GM19438 (cell line): ENCODE results near the gene NXPE4.

Experiments used
- ATAC-seq: cut with Tn5 transposase; IDR thresholded peaks from one replicate; pipeline ENCODE4 v1.9.1; 2021; ENCODE audit warnings: low read depth; ENCODE audit not compliant: unreplicated experiment

NXPE4 gene

DNA sequence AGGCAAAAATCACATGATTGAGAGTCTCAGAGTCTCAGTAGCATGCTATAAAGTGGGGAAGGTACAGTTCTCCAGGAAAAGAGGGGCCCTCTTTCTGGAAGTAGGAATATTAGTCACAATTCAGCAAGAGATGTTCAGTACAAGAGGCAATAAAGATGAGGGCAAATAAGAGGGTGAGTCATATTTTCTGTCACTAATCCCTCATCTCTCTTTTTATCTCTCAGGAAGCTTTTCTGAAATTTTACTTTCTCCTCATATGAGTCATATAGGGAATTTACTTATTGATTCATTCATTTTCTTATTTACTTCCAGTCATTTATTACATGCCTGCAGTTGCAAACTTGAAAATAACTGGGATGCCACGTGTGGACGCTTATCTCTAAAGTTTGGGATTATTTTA lies 32.5 kb downstream of the NXPE4 start:
- ATAC-seq, result no peak

DNA sequence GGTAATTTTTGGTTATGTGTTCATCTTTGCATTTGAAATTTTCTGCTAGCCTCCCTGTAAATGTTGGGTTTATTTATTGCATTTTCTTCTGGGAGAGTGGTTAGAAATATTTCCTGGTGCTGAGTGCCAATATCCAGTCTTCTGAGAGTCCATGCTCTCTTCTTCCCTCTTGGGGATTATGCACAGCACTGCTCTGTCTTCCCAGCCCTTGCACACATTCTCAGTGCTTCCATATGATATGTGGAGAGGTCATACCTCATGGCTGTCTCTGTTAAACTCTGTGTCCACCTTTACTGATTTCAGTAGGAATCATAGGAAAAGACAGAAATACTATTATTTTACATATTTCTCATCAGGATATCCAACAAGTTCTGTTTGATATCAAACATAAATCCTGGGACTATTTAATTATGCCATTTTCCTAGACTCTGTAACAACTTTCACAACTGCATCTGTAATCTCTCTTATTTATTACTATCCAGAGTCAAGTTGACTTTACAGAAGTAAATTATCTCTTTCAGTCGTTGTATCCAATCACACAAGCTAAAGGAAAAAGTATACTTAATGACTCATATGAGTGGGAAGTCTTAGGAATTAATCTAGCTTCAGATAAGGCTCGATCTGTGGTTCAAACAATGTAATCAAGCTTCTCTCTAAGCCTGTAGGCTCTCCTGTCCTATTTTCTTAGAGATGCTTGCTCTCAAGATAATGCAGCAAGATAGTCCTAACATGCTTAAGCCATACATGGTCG lies 33.2 kb downstream of the NXPE4 start:
- no peak for ATAC-seq

DNA sequence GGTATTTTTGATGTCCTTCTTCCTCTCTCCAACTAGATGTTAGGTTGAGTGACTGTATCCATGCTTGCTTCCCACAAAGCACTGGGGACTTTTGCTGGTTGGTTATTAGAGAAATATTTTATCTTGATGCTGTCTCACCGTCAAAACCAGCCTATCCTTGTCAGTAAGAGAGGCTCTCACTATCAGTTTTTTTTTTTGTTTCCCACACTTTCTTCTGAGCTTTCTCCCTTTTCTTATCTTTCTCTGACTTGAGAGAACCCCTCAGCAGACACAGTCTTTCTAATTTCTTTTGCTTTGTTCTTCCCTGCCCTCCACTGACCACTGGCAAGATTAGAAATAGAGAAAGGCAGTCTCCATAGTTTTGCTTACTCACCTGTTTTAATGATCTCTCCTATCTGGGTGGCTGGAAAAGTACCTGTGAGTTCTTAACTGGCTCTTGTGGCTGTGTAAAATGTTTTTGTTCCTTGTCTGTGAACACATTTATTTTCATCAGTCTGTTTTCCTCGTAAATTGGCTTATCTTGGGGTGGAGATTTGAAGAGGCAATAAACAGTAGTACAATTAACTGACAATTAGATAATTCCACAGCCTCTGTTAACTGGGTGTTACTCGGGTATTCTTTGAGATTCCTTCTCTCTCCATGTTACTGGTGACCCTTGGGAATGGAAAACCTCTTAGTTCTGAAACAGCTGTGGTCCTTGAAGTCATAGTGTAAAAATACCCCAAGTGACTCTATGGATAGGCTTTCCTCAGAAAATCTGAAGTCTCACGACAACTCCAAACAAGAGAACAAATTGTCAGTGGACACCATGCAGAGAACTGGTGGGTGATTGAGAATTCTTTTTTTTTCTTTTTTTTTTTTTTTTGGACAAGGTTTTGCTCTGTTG lies 35.9 kb downstream of the NXPE4 start, which contains the start of gene NXPE1:
Gene NXPE1, minus strand, starts transcription at position 457 of the 886 bp plus-strand sequence. CDS start 8,680 bp downstream, outside the sequence.
- no peak for ATAC-seq

DNA sequence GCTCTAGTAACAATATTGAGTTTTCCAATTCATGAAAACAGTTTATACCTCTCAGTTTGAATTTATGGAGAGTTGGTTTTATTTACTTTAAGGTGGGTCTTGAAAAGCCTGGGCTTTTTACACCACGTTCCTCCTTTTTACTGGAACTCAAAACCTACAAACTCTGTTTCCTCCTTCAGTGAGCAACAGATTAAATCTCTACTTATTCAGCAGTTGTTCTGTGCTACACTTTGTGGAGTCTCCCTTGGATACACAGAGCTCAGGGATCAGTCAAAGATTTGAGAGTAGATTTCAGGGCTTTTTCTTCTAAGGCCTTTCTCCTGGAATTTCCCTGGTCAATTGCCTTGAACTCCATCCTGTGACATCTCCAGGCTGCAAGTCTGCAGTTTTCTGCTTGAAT lies 39.5 kb downstream of the NXPE4 start:
- no peak for ATAC-seq

DNA sequence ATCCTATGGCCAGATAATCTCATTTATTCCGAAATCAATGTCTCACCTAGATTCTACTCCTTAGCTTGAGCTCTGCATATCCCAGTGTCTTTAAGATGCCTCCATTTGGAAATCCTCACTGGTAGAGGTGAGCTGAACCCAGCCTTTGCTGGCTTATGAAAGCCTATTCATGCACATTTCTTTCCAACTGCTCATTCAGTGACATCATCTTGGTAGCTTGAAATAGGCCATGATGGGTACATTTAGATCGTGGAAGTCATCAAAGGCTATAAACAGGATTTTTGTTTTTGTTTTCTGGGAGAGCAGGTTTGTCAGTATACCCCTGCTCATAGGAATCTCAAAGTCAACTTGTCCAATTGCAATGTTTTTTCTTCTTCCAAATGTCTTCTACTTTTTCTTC lies 41.9 kb downstream of the NXPE4 start:
- no peak for ATAC-seq

DNA sequence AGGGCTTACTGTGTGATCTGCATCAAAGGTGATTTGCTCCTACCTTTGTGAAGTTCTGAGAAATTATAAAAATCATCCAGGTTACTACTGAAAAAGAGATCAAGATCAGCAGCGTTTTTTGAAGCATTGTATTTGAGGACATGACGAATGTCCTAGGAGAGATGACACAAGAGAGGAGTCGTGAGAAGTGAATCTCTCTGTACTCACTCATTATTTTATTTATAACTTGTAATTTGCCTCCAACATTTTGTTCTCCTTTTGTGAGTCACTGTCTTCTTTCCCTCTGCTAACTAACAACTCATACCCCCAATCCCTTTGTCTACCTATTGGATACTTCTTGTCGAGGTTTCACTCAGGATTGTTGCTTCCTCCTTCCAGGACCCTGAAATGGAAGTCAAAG lies 44.5 kb downstream of the NXPE4 start:
- no peak for ATAC-seq

DNA sequence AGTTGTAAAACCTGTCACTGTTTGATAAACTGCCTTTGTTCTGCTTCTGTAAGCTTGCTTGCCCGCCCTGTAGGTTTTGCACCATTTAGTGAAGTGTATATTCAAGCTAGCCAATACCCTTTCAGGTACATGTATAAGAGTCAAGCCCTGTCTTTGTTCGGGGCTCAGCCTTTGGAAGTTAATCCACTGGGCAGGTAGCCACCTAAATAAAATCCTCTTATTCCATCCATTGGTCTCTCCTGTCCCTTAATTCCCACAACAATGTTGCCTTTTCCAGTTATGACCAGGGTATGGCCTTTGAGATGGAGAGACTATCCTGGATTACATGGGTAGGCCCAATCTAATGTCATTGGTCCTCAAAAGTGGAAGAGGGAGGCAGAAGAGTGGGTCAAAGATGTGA lies 69.9 kb downstream of the NXPE4 start:
- ATAC-seq, result no peak

DNA sequence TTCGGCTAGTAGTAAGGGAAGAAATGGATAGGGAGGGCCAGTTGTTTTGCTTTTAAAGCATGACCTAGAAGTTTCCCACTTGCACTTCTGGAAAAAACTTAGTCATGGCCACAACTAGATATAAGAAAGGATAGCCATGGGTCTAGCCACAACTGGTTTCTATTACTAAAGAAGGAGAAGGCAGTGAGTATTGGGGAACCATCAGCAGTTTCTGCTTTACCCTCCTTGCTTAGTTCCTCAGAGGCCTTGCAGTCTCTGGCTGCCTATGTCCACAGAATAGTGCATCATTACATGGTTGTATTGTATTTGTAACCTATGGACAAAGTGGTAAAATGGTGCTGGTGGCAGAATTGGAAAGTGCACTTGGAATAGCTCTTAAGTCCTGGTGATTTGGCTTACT lies 71.5 kb downstream of the NXPE4 start:
- ATAC-seq, result no peak

DNA sequence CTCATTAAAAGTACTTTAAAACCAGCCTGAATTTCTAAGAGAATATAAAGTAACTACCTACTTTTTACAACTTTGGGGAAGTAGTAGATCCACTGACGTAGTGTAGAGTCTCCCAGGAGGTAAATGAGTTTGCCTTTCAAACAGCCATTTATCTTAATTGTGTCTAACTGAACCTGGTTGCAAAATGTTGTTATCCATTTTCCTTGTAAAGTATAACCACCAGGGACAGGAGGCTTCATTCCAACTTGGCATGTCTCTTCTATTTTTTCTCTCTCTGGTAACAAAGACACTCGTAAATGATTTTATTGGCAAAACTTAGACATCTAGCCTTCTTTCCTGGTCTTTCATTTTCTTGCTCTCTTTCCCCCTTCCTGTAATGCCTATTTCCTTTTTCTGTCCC lies 72.8 kb downstream of the NXPE4 start:
- ATAC-seq, result no peak
